Glutamatergic neuron (in vitro differentiated cells): ENCODE measurements around the gene SLC26A9. TPM values are rescaled to one million over a fixed set of nuclear protein-coding genes. Genes with fewer than 3 reads are reported as not detected.

ENCODE experiments used
- DNase-seq: peaks from one replicate; pipeline ENCODE4 v3.0.0; 2022
- H3K27ac Mint-ChIP-seq: one replicate; pipeline ENCODE4 v1.8.0; 2020; ENCODE audit warnings: mild to moderate bottlenecking, mixed read lengths, inconsistent platforms; ENCODE audit not compliant: unreplicated experiment
- H3K27me3 Mint-ChIP-seq: one replicate; pipeline ENCODE4 v1.8.0; 2020; ENCODE audit warnings: mild to moderate bottlenecking, moderate library complexity, mixed read lengths, inconsistent platforms; ENCODE audit not compliant: unreplicated experiment
- H3K36me3 Mint-ChIP-seq: one replicate; pipeline ENCODE4 v1.8.0; 2020; ENCODE audit warnings: mild to moderate bottlenecking, mixed read lengths, inconsistent platforms; ENCODE audit not compliant: unreplicated experiment
- H3K4me1 Mint-ChIP-seq: one replicate; pipeline ENCODE4 v1.8.0; 2020; ENCODE audit warnings: mild to moderate bottlenecking, low read depth, mixed read lengths, inconsistent platforms; ENCODE audit not compliant: unreplicated experiment
- H3K4me3 Mint-ChIP-seq: one replicate; pipeline ENCODE4 v1.8.0; 2020; ENCODE audit warnings: mild to moderate bottlenecking, mixed read lengths, inconsistent platforms; ENCODE audit not compliant: unreplicated experiment
- H3K9me3 Mint-ChIP-seq: one replicate; pipeline ENCODE4 v1.8.0; 2020; ENCODE audit warnings: mild to moderate bottlenecking, moderate library complexity, mixed read lengths, inconsistent platforms; ENCODE audit not compliant: unreplicated experiment
- total RNA-seq: library from RNA; stranded (reverse); fragmentation: NEBNext Ultra II Directional; extraction: Animal tissue kit (Norgen Biotek cat#: 25700); gene quantifications from one replicate; pipeline ENCODE4 v1.2.1, GENCODE V29; 2021; ENCODE audit not compliant: unreplicated experiment
- TF ChIP-seq, protein P1 (sequence below): fragments of 200-600 bp; sonication (generic); IDR thresholded peaks from one replicate; pipeline ENCODE4 v1.5.0; 2021; ENCODE audit not compliant: partially characterized antibody, unreplicated experiment

The SLC26A9 gene
- total RNA-seq, 1 donor from 2014 or later = not detected

DNA sequence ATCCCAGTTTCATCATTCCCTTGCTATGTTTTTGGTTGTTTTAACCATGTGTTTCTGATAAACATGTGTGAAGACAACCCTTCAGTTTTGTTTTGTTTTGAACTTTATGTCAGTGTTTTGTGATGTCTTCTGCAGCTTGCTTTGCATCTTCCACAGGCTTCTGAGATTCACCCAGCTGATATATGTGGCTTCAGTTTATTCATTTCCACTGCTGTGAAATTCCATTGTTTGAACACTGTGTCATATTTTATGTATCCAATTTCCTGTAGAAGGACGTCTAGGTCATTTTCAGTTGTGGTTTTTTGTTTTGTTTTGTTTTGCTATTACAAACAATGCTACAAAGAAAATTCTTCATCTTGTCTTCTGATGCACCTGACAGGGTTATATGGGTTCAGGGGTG, 27.2 kb upstream of the SLC26A9 start:
- TF ChIP-seq, protein P1, sequence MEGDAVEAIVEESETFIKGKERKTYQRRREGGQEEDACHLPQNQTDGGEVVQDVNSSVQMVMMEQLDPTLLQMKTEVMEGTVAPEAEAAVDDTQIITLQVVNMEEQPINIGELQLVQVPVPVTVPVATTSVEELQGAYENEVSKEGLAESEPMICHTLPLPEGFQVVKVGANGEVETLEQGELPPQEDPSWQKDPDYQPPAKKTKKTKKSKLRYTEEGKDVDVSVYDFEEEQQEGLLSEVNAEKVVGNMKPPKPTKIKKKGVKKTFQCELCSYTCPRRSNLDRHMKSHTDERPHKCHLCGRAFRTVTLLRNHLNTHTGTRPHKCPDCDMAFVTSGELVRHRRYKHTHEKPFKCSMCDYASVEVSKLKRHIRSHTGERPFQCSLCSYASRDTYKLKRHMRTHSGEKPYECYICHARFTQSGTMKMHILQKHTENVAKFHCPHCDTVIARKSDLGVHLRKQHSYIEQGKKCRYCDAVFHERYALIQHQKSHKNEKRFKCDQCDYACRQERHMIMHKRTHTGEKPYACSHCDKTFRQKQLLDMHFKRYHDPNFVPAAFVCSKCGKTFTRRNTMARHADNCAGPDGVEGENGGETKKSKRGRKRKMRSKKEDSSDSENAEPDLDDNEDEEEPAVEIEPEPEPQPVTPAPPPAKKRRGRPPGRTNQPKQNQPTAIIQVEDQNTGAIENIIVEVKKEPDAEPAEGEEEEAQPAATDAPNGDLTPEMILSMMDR = no peak
- Mint-ChIP-seq H3K27me3 (peaks cover 12% of the 10 kb centered on the region), H3K4me3 (no peak overlapping the region), H3K27ac (no peak overlapping the region), H3K9me3 (peaks cover 3% of the 10 kb centered on the region), H3K36me3 (no peaks in the 10 kb centered on the region), H3K4me1 (peaks cover 9% of the 10 kb centered on the region)
- DNase-seq = no peak

DNA sequence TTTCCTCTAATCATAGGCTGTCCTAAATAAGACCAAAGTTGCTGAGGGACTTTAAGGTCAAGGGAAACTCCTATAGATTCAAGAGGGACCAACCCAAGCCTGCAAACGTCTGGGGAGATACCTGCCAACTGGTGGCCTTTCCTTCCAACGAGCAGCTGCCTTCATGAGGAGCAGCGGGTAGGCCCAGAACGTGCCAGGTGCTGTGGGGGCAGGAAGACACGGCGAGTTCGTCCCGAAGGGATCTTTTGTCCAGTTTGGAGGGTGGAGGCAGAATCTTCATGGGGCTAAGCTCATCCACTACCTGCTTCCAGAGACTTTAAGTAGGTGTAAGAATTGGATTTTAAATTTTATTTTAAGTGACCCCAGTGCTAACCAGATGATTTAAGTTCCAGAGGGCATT, 26.0 kb upstream of the SLC26A9 start:
- TF ChIP-seq, protein P1 = no peak

DNA sequence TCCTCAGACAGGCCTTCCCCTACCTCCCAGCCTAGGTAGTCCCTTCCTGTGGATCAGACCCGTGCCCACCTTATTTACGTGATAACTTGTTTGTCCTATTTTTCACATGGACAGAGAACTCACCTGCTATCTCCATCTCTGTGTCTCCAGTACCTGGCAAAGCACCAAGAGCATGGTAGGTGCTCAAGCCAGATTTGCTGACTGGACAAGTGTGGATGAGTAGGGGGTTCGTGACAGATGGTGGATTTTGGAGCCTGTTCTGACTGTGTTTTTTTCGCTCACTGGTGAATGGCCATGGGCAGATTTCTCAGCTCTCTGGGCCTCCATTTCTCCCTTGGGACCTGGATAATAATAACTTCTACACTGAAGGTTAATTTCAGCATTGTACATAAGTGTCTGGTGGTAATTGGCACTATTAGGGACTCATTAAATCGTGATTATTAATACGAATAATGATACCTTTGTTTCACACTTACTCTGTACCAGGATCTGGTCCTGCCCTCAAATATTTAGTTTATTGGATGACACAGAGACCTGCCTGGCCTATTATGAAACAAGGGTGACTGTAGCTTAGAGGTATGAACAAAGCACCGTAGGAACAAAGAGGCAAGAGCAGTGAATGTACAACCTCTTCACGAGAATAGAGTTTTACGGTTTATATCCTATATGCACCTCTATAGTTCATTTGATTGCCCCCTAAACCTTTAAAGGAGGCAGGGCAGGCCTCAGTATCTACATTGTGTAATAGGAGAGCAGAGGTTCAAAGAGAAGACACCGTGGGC, 24.5 kb upstream of the SLC26A9 start:
- Mint-ChIP-seq H3K9me3 (peaks cover 3% of the 10 kb centered on the region), H3K27me3 (peaks cover 5% of the 10 kb centered on the region), H3K27ac (no peak overlapping the region), H3K4me3 (peak overlapping the region; percentile 25), H3K4me1 (peaks cover 10% of the 10 kb centered on the region), H3K36me3 (no peaks in the 10 kb centered on the region)
- DNase-seq = no peak
- TF ChIP-seq, protein P1 = no peak

More for the DNA sequence above, 26.0 kb upstream of the SLC26A9 start:
- no peak for DNase-seq
- H3K27ac Mint-ChIP-seq = no peak overlapping the region
- H3K4me1 Mint-ChIP-seq = peaks cover 10% of the 10 kb centered on the region
- H3K4me3 Mint-ChIP-seq = no peak overlapping the region
- no peaks in the 10 kb centered on the region for H3K36me3 Mint-ChIP-seq
- H3K9me3 Mint-ChIP-seq = peaks cover 3% of the 10 kb centered on the region
- peaks cover 9% of the 10 kb centered on the region for H3K27me3 Mint-ChIP-seq

DNA sequence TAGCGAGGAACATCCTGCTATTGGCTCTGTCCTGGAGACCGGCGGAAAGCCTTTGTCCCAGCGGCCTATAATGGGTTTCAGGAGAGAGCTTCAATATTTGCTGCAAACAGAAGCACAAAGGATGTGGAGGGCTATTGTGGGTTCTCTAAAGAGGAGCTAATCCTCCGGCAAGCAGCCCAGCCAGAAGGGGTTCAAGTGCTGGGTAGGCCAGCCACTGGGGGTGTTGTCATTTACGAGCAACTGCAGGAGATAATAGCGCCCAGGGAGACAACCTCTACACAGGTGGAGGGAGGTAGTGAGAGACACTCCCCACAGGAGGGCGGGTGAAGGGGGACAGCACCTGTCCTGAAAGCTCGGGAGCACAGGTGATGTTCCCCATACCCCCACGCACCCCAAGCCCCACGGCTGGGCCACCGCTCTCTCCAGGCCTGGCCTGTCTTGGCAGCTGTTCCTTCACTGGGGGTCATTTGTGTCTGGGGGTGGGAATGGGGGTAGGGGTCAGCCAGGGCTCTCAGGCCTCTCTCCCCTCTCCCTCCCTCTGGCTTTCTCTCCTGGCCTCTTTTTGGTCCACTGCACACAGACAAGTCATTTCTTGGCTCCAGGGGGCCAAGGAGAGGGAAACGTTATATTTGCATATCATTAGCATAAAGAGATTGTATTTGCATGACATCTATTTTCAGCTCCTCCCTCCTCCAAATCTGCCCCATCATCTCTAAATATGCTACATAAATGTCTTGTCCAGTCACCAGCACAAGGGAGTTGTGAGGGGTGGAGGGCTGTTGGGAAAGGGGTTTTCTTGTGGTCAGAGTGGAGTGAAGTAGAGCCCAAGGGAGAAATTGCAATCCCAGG, 22.0 kb upstream of the SLC26A9 start:
- Mint-ChIP-seq H3K27me3 (peaks cover 3% of the 10 kb centered on the region), H3K4me3 (no peak overlapping the region), H3K4me1 (peaks cover 12% of the 10 kb centered on the region), H3K9me3 (peaks cover 5% of the 10 kb centered on the region), H3K36me3 (no peaks in the 10 kb centered on the region), H3K27ac (no peak overlapping the region)
- DNase-seq = no peak
- TF ChIP-seq, protein P1 = no peak
